ENCODE data around the gene KCNQ1OT1. TPM values are rescaled to one million over a fixed set of nuclear protein-coding genes. Genes with fewer than 3 reads are reported as not detected.

KCNQ1OT1 gene
- total and polyA plus RNA-seq, 9 of the 15 experiments (the other 6 are each of a cell fraction or from before 2014, with no cell fraction given): 0.04 to 2.3 (median 0.74) TPM

DNA sequence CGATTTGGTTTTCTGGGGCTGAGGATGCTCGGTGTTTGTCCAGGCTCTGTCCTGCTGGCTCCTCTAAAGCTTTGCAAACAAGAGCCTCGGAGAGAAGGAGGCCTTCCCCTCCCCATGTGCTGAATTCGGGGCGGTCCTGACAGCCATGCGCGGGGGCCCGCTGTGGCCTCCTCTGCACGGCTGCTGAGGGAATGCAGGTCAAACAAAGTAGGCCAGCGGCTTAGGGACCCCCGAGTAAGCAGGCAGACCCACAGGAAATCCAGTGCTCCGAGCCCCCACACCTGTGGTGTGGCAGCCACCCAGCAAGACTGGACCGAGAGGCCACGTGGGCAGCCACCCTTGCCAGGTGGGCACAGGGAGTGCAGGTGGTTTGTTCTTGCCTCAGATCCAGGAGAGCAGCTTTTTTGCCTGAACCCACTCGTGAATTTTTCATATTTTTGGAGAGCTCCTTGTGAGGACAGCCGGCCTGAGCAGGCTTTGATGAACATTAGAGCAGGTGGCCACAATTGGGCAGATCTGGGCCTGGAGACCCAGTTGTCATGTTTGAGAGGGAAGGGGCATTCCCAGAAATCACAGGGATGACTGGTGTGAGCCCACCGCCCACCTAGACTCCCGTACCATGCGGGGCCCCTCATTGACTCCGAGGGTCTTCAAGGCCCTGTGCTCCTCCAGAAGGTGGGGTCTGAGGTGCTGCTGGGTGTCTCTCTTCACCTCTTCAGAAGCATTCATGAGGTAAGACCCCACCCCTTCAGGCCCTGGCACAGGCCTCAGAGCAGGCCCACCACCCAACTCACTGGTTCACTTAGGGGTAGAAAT lies 43.0 kb upstream of the KCNQ1OT1 start:
- no TSS peak for BruUV-seq (replicated peaks)
- Histone ChIP-seq H3K4me2 (ENCODE audit: insufficient read depth, low read length) (no peak overlapping the region), H3K9me1 (ENCODE audit: control insufficient read depth, insufficient read depth, low read length) (no peaks in the 10 kb centered on the region), H3K9ac (ENCODE audit: insufficient read depth in 1 of 2, low read depth in 2 of 2, low read length in 2 of 2) (peak overlapping the region in 1 of 2 experiments; percentile 51; a peak in 1 of 4 replicates), H3K9me3 (replicated peaks; ENCODE audit: control insufficient read depth, insufficient read depth, low read depth, low read length) (no peaks in the 10 kb centered on the region), H3K4me3 (no peak overlapping the region), H4K20me1 (replicated peaks; ENCODE audit: control insufficient read depth, insufficient read depth, low read length) (no peaks in the 10 kb centered on the region), H3K27me3 (ENCODE audit: control insufficient read depth in 2 of 2, insufficient read depth in 2 of 2, low read length in 2 of 2) (no peaks in the 10 kb centered on the region), H3K4me1 (replicated peaks in 1 of 2; ENCODE audit: control insufficient read depth in 2 of 2, insufficient read depth in 2 of 2, low read length in 2 of 2) (peaks cover 44 to 70% of the 10 kb centered on the region in 2 experiments), H3K27ac (ENCODE audit: extremely low read depth, low read depth, low read length) (no peak overlapping the region), H3K79me2 (ENCODE audit: control insufficient read depth, insufficient read depth, low read length) (no peaks in the 10 kb centered on the region), H3K36me3 (ENCODE audit: control insufficient read depth, insufficient read depth, low read length) (no peaks in the 10 kb centered on the region), H2AFZ (ENCODE audit: low read depth, low read length) (no peak overlapping the region)
- no peak for FAIRE-seq
- ATAC-seq: no peak
- DNase-seq (ENCODE audit: extremely low read depth in 1 of 4, low spot score in 3 of 4): no peak
- WGBS (ENCODE audit: insufficient coverage, low coverage, missing lambda C conversion rate): 80% methylated on average over 19 of the region's 20 CpGs
- TF ChIP-seq SRSF9 (IDR thresholded peaks at IDR 0.05; ENCODE audit: borderline replicate concordance, low read depth, low read length): no peak
- TF ChIP-seq ZNF696 (CRISPR knock-in tag; conservative IDR thresholded peaks at IDR 0.05): no peak
- TF ChIP-seq, protein P1, sequence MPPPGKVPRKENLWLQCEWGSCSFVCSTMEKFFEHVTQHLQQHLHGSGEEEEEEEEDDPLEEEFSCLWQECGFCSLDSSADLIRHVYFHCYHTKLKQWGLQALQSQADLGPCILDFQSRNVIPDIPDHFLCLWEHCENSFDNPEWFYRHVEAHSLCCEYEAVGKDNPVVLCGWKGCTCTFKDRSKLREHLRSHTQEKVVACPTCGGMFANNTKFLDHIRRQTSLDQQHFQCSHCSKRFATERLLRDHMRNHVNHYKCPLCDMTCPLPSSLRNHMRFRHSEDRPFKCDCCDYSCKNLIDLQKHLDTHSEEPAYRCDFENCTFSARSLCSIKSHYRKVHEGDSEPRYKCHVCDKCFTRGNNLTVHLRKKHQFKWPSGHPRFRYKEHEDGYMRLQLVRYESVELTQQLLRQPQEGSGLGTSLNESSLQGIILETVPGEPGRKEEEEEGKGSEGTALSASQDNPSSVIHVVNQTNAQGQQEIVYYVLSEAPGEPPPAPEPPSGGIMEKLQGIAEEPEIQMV (tag; conservative IDR thresholded peaks at IDR 0.05; ENCODE audit: low read depth): no peak
- TF ChIP-seq SIN3A (IDR thresholded peaks at IDR 0.05; ENCODE audit: borderline replicate concordance in 2 of 2, control insufficient read depth in 1 of 2, low read depth in 2 of 2, low read length in 2 of 2): no peak
- no peak for TF ChIP-seq NCOA4 (IDR thresholded peaks at IDR 0.05; ENCODE audit: partially characterized antibody)
- TF ChIP-seq ZFX (CRISPR knock-in tag; IDR thresholded peaks at IDR 0.05): 0 out of 2 replicates have a peak, but pooled peaks have one; percentile 13
- no peak for TF ChIP-seq RBM15 (IDR thresholded peaks at IDR 0.05; ENCODE audit: insufficient read depth, low read length)
- intact Hi-C loops (cut with micrococcal nuclease) (no loop called here), in situ Hi-C loops (cut with MboI) (no loop called here)
- ChIA-PET CTCF (ENCODE audit: low intra/inter-chr PET ratio) (no interaction called here), POLR2A (interaction anchor here (0.5 to 1.6 kb wide), 3 partner anchors 16 to 39 kb away, joined by 3 to 7 read pairs (median 4); no protein-coding TSS in a partner anchor)
